Measurements from ENCODE around the gene NAT9.

Gene NAT9

DNA sequence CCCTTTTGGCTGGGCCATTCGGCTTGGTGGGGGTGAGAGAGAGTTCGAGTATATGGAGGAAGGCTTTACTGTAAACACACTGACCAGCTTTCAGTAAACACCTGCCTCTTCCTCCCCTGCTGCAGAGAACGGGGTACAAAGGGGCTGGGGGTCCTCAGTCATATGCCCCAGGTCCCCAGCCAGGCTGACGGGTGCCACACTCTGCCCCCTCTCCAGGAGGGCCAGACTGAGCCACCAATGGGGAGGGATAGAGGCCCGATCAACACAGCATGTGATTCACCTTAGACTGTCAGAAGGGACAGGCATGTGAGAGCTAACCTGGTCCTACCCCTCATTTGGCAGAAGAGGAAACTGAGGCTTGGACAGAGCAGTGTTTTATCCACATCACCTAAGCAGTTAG, 14.7 kb downstream of the NAT9 start:
- no peak for DNase-seq (ENCODE audit: low spot score)

DNA sequence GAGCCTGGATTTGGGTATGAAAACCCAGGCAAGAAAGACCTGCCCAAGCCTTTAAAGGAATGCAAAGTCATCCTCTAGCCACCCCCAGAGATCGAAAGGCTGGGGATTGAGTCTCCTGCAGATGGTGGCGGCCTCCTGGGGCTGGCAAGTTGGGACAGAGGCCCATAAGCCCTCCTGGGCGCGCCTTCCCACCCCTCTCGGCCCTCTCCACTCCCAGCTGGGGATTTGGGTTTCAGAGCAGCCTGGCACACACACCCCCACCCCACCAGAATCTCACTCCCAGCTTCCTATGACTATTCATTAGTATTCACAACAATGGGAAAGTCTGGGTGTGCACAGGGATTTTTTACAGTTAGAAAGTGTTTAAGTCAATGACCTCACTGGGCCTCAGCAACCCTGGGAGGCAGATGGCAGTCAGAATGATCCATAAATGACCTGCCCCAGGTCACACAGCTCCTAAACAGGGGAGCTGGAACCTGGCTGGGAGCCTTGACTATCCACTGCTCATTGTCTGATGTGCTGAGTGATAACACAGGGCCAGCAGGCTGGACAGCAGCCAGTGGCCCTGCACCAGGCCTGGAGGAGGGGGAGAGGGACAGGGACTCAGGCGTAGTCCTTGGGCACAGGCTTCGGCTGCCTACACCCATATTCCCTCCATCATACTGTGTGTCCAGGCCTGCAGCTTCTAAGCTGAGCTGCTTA, 15.6 kb downstream of the NAT9 start:
- DNase-seq (ENCODE audit: low spot score), result no peak

DNA sequence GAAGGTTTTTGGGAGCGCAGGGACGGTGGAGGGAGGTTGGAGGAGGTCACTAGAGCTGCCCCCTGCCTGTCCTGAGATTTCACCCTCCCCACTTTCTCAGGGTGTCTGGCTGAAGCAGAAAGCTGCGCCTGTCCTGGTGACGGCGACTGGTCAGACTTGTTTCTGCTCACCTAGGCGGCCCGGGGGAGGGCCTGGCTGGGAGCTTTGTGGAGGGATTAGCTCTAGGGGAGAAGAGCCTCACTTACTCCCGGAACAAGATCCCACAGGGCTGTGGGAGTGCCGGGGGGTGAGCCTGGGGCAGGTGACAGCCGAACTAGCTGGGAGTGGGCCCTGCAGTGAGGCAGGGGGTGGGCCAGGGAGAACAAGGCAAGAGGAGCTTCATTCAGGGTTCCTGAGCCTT, 16.2 kb downstream of the NAT9 start:
- no peak for DNase-seq (ENCODE audit: low spot score)

DNA sequence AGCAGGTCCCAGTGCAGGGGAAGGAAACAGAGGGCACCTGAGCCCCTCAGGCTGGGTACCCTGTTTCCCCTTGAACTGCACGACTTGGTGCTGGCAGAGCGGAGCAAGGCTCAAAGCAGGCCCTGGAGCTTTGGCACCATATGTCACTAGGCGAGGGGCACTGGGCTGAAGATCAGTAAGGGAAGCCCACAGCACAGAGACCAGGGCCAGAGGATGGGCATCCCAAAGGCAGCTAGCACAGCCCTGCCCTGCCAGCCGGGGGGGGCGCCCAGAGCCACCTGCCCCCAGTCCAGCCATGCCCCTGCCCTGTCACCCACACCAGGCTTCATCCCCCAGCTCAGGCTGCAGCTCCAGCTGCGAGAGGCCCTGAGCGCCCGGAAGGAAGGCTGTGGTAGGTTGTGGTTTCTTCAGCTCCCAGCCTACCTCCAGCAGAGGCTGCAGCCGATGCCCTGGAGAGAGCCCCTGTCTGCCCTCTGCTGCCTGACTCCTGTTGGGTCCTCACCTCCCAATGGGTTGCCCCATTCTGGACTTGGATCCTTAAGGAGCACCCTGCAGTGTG, 16.8 kb downstream of the NAT9 start:
- DNase-seq (ENCODE audit: low spot score), result no peak

DNA sequence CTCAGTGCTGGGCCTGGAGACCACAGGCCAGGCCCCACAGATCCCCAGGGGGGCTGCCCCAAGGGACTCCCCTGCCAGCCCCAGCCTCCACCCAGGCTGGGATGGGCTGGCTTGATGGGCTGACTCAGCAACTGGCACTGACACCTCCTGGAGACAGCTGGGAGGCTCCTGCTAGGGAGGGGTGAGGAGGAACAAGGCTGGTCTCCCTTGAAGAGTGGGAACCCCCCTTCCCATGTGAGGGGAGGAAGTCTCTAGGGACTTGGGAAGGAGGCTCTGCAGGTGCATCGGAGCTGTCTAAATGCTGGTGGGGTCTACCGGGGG, 17.3 kb downstream of the NAT9 start:
- peak; percentile 75 for DNase-seq (ENCODE audit: low spot score)

DNA sequence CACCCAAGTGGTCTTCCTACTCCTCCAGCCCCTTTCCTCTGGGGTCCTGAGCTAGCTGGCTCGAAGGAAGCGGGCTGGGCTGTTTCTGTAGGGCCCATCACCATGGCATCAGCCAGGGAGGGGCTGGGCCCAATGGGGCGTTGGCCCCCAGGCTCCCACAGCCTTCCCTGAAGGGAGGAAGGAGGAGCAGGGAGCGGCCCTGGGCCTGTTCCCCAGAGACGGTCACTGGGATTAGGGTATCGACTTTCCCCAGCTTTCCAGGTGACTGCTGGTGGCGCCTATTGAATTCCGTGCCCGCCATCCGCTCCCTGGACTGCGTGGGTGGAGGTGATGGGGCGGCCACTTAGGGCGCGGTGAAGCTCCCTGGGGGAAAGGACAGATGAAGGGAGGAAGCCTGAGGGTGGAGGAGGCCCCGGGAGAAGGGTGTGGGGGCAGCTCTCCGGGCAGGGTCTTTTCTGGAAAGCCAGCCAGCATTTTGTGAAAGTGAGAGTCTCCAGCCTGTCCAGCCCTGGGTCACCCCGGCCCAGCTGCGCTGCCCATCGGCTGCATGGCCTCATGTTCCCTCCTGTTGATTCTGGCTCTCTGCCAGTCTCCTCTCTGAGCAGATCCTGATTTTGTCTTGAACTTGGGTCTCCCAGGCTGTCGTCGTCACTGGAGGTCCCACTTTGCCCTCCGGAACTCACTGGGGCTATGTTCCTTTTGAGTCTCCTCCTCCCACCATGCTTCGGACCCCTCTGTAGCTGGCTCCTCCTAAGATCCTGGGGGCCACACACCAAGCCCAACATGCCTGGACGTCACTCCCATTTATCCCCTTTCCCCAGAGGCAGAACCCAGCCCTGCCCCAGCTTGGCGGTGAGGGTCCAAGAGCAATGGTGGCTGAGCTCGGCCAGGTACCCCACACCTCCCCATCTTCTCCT, 18.0 kb downstream of the NAT9 start:
- no peak for DNase-seq (ENCODE audit: low spot score)

DNA sequence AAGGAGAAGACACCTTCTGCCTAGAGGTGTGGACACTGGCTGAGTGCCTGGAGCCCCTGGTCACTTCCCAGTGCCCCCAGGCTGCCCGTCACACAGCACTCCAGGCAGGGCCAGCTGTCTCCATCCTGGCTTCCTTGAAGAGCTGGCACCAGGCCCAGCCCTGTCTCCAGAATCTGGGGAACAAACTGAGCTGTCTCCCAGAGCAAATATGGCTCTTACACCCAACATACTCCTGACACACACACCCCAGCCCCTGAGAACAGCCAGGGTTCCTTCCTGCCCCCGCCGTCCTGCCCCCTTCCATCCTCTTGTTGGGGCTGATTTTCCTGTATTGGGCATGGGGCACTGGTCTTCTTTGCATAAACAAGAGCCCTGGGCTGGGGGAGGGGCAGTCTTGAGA, 18.6 kb downstream of the NAT9 start:
- no peak for DNase-seq (ENCODE audit: low spot score)

DNA sequence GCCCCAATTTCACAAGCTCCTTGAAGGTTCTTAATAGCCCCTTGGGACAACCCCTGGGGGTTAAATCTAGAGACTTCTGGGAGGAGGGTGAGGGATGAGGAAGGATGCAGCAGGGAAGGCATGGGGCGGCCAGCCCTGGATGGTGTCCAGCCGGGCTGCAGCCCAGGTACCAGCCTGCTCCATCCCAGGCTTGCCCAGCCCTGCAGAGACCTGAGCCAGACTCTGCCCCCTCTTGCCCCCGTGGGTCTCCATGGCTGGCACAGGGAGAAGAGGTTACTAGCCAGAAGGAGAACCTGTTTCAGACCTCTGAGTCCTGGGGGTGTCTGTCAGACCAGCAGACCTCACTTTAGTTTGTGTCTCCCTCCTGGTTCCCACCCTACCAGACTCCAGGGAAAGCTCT, 19.3 kb downstream of the NAT9 start:
- no peak for DNase-seq (ENCODE audit: low spot score)

DNA sequence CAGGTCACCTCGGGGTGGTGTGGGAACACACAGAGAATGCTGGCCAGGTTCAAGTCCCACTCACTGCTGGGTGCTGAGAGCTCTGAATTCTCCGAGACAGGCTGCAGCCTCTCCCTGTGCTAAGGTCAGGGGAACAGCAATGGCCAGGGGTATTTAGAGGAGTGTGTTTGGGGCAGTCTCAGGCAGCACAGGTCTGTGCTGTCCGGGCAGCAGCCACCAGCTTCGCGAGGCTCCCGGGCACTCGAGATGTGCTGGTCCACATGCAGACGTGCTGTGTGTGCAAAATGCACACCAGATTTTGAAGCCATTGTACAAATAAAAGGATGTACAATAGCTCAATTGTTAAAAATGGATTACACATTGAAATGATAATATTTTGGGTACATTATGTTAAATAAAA, 20.6 kb downstream of the NAT9 start:
- no peak for DNase-seq (ENCODE audit: low spot score)

DNA sequence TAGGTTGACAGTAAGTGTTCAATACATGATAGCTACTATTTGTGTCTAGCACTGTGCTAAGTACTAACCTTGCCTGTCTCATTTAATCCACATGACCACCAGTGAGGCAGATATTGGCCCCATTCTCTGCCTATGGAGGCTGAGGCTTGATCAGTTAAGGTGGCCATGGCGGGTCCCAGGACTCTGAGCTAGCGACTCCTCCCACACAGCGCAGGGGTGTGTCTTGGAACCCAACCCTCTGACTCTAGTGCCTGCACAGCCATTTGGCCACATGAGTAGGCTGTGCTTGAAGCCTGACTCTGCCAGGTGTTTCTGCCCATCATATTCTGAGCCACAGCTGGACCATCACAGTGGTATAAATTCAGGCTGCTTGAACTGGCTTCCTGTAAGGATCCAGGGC, 21.3 kb downstream of the NAT9 start:
- DNase-seq (ENCODE audit: low spot score), result no peak

DNA sequence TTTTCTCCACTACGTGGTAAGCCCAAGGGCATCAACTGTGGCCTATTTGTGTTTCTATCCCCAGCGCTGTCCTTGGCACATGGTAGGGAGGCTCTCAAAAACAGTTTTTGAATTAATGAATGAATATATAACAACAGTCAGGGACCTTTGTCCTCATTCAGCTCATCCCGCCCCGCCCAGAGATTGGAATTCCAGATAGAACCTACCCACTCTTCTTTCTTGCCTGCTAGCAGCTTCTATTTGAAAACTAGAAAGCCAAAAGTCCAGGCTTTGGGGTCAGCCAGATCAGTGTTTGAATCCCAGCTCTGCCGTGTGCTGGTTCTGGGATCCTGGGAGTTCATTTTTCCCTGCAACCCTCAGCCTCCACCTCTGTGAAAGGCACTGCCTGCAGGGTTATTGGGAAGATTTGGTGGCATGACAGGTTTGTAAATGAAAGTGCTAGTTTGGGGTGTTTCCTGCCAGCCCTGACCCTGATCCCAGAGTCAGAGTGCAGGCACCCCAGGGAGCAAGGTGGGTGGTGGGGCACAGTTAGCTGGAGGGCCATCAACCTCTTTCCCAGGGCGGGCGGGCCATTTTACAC, 23.2 kb downstream of the NAT9 start:
- no peak for DNase-seq (ENCODE audit: low spot score)

DNA sequence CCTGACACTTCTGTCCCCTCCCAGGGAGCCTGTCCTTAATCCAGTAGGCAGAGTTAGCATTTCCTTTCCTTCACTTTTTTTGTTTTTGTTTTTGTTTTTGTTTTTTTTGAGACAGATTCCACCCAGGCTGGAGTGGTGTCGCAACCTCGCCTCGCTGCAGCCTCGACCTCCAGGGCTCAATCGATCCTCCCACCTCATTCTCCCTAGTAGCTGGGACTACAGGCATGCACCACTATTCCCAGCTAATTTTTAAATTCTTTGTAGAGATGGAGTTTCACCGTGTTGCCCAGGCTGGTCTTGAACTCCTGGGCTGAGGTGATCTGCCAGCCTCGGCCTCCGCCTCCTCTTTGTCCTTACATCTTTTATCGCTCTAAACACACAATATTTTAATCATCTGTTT, 23.7 kb downstream of the NAT9 start:
- DNase-seq (ENCODE audit: low spot score), result no peak

DNA sequence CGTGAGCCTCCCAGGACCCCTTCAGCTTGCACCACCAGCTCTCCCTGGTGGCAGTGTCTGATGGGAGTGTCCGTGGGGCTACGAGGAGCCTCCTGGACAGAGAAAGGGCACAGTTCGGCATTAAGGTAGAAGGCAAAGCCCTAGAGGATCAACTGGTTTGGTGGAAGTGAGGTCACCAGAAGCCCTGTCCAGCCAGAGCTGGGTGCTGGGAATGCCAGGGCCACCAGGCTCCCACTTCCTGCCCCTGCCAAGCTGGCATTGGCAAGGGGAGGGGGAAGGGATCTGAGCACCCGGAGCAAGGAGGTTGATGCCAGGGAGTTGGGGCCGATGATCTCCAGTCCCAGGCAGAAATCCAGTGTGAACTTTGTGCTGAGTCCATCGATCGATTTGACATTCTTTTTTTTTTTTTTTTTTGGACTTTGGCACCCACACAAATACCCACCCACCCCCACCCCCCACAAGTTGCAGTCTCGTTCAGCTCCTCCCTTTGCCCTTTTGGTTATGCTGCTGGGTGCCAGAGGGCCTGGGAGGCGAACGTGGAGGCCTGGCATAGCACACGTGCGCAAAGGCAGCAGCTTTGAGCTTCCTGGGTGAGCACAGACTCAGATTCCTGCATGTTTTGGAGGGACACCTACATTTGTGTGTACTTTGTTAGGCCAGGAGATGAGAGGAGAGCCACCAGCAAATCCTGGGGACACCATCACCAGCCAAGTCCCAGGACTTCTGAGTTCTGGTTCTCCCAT, 25.6 kb downstream of the NAT9 start:
- DNase-seq (ENCODE audit: low spot score), result no peak

DNA sequence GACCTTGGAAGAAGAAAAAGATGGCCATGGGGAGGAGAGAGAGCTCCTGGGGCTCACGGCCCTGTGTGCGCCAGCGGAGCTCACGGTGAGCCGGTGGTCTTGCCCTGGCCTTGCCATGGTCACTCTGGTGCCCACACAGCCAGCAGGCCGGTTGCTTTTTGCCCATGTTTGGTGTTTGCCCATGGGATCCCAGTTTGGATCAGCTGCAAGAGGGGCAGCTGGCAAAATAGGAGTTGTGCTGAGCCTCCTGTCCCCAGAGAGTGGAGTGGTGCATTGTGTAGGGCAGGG, 26.2 kb downstream of the NAT9 start:
- no peak for DNase-seq (ENCODE audit: low spot score)

DNA sequence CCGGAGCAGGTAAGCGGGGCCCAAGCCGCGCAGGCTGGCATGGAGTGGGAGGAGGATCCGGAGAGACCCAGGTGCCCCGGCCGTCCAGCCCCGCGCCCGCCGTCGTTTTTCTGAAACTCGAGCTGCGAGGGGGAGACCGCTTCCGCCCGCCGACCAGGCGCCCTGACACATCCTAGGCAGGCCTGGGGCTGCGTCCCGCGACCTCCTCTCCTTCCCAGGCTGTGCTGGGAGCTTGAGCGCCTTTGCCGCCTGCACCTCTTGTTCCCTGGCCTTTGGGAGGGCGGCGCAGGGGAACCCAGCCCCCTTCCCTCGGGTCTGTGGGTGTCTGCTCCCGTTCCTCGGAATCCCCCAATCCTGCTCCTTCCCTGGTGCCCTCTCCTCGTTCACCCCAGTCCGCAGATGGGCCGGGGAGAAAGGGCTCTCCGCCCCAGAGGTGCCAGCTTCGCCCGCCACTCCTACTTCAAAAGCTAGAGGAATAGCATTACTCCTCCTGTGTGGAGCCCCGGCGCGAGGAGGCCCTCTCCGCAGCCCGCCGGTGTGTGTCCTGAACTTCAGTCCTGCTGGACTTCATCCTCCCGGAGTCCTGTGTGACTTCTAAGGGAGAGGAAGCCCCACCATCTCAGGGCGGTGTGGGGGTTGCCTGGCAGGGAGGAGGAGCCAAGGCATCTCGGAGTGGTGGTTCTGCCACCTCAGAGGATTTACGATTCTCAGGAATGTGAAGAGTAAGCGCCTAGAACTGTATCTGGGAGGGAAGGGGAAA, 26.7 kb downstream of the NAT9 start:
- DNase-seq (ENCODE audit: low spot score), result no peak

DNA sequence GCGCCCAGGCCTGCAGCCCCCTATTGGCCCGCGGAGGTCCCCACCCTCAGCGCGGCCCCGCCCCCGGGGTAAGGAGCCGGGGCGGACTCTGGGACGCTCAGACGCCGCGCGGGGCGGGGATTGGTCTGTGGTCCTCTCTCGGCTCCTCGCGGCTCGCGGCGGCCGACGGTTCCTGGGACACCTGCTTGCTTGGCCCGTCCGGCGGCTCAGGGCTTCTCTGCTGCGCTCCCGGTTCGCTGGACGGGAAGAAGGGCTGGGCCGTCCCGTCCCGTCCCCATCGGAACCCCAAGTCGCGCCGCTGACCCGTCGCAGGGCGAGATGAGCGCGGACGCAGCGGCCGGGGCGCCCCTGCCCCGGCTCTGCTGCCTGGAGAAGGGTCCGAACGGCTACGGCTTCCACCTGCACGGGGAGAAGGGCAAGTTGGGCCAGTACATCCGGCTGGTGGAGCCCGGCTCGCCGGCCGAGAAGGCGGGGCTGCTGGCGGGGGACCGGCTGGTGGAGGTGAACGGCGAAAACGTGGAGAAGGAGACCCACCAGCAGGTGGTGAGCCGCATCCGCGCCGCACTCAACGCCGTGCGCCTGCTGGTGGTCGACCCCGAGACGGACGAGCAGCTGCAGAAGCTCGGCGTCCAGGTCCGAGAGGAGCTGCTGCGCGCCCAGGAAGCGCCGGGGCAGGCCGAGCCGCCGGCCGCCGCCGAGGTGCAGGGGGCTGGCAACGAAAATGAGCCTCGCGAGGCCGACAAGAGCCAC, 27.4 kb downstream of the NAT9 start, which contains the start of gene NHERF1:
Gene NHERF1 (plus strand): TSS at position 100 of the 750 bp plus-strand sequence. CDS start 219 bp downstream, at position 319.
- DNase-seq (ENCODE audit: low spot score), result peak; percentile 98

DNA sequence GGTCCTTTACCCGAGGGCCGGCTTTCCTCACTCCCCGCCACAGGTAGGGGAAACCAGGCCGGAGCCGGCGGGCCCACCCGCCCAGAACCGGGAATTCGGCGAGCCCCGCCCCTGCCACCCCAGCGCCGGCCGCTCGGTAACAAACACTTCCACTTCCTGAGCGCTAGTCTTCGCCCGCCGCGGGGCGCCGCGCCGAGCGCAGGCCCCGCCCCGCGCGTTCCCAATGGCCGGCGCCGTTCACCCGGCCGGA, 27.9 kb downstream of the NAT9 start:
- no peak for DNase-seq (ENCODE audit: low spot score)

DNA sequence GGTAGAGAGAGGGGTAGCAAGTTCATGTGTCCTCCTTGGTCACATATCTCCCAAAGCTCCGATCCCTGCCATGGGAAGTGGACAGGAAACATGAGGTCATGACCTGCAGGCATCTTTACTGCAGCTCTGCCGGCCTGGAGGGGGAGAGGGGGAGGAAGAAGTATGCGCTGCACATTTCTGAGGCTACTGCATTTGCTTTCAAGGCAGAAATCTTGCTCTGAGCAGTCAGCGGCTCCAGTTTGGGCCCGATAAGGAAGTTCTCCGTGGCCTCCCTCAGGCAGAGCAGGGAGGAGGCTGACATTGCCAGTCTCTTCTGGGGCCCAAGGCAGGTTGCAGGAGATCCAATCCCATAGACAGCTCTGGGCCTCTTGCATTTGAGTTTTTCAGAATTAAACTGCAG, 29.2 kb downstream of the NAT9 start:
- DNase-seq (ENCODE audit: low spot score), result no peak

DNA sequence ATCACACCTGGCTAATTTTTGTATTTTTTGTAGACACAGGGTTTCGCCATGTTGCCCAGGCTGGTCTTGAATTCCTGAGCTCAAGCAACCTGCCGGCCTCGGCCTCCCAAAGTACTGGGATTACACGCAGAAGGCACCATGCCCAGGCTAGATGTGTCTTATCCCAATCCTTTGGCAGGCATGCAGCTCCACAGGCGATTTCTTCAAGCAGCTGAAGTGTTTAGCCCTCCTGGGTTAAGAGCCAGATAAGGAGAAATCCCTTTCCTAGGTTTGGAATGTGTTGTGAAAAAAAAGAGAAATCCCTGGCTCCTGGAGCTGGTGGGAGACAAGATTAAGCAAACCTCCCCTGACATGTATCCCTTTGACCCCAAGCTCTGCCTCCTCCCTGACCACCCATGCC, 29.8 kb downstream of the NAT9 start:
- DNase-seq (ENCODE audit: low spot score), result no peak

DNA sequence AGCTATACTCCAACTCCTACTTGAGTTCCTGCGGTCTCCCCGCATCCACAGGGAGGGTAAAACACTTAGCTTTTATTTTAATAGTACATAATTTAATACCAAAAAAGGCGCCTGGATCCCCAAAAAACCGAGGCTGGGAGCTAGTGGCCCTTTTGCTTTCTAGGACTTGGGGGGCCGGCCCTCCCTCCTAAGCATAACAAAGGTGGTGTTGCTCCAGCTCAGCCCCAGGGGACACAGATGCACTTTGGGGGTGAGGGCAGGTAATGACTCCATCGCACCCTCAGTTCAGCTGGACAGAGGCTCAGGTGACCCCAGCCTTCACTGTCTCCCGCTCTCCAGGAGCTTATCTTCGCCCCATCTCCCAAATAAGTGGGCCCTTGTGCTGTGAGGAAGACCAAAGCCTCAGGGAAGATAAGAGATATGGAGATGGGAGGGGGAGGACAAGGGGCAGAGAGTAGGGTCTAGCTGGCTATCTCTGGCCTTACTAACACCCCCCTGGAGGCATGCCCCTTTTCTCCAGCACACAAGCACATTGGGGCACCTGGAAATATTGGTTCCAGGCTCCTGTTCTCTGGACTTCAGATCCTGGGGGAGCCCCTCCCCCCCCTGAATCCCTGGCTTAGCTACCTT, 30.5 kb downstream of the NAT9 start:
- DNase-seq (ENCODE audit: low spot score), result no peak
